IPS-NIHi7 (cell line): Measurements from ENCODE around the gene TAF11L2.
"Not testable (repeated sequence)": the region's sequence is repeated elsewhere in the genome, so short reads cannot be mapped to it uniquely, and the experiment has no call there.

Experiments used
- DNase-seq: peaks from one replicate; pipeline ENCODE4 v3.0.0; 2012; ENCODE audit warnings: mixed read lengths; ENCODE audit errors: extremely low spot score

The TAF11L2 gene

GRCh38 chr5:17497931-17498330 lies at the start of gene TAF11L2:
Gene TAF11L2 (plus strand): TSS chr5:17498231.
- DNase-seq = not testable (repeated sequence)

- no peak for DNase-seq
These were observed 49.2 kb upstream of the TAF11L2 start for GRCh38 chr5:17448877-17449276.

- no peak for DNase-seq
These were observed 45.1 kb upstream of the TAF11L2 start for GRCh38 chr5:17452936-17453335.

GRCh38 chr5:17455942-17456341 lies 42.1 kb upstream of the TAF11L2 start:
- no peak for DNase-seq

GRCh38 chr5:17461793-17462192 lies 36.2 kb upstream of the TAF11L2 start:
- DNase-seq = no peak

GRCh38 chr5:17463653-17464052 lies 34.4 kb upstream of the TAF11L2 start:
- no peak for DNase-seq

- no peak for DNase-seq
These were observed 28.0 kb upstream of the TAF11L2 start for GRCh38 chr5:17470064-17470463.

GRCh38 chr5:17475064-17475463 lies 23.0 kb upstream of the TAF11L2 start:
- not testable (repeated sequence) for DNase-seq

GRCh38 chr5:17477043-17477442 lies 21.0 kb upstream of the TAF11L2 start:
- no peak for DNase-seq

- DNase-seq = no peak
These were observed 20.3 kb upstream of the TAF11L2 start for GRCh38 chr5:17477573-17478265.

- DNase-seq = no peak
These were observed 16.7 kb upstream of the TAF11L2 start for GRCh38 chr5:17481378-17481777.

- DNase-seq = no peak
These were observed 15.2 kb upstream of the TAF11L2 start for GRCh38 chr5:17482790-17483189.

- not testable (repeated sequence) for DNase-seq
These were observed 11.4 kb upstream of the TAF11L2 start for GRCh38 chr5:17486464-17487173.

- no peak for DNase-seq
These were observed 10.9 kb upstream of the TAF11L2 start for GRCh38 chr5:17487174-17487512.

GRCh38 chr5:17491257-17491656 lies 6.8 kb upstream of the TAF11L2 start:
- DNase-seq = not testable (repeated sequence)

- no peak for DNase-seq
These were observed 5.3 kb upstream of the TAF11L2 start for GRCh38 chr5:17492770-17493169.

GRCh38 chr5:17497446-17497845 lies 585 bp upstream of the TAF11L2 start:
- no peak for DNase-seq

- no peak for DNase-seq
These were observed 13.8 kb downstream of the TAF11L2 start for GRCh38 chr5:17511775-17512325.

GRCh38 chr5:17517526-17517925 lies 19.5 kb downstream of the TAF11L2 start:
- DNase-seq = not testable (repeated sequence)

- not testable (repeated sequence) for DNase-seq
These were observed 20.0 kb downstream of the TAF11L2 start, which contains the start of gene TAF11L3 for GRCh38 chr5:17518067-17518466. Gene TAF11L3 (plus strand): TSS chr5:17518367.

GRCh38 chr5:17519508-17519907 lies 21.5 kb downstream of the TAF11L2 start:
- DNase-seq = not testable (repeated sequence)

- DNase-seq = not testable (repeated sequence)
These were observed 23.5 kb downstream of the TAF11L2 start, which contains the start of gene TAF11L4 for GRCh38 chr5:17521501-17521900. Gene TAF11L4 (plus strand): TSS chr5:17521801.

- DNase-seq = not testable (repeated sequence)
These were observed 26.9 kb downstream of the TAF11L2 start, which contains the start of gene TAF11L5 for GRCh38 chr5:17524935-17525334. Gene TAF11L5 (plus strand): TSS chr5:17525235.
